ENCODE results near the gene CIZ1. TPM values are rescaled to one million over a fixed set of nuclear protein-coding genes. Genes with fewer than 3 reads are reported as not detected.

The CIZ1 gene
- 34.8 and 47.4 TPM in 2 replicates for total RNA-seq

GRCh38 chr9:128191406-128192046, at the start of gene CIZ1:
TSS of gene CIZ1 (minus strand) at chr9:128191572. CDS start at chr9:128190857, 715 bp downstream.

GRCh38 chr9:128203024-128203706, 11.8 kb upstream of the CIZ1 start, which contains the start of gene DNM1:
TSS of gene DNM1 (plus strand) at chr9:128203379. CDS start at chr9:128203471, 92 bp downstream.

GRCh38 chr9:128159784-128160602, 31.4 kb downstream of the CIZ1 start, which contains the start of gene BBLN:
TSS of gene BBLN (plus strand) at chr9:128160265. CDS start at chr9:128160408, 143 bp downstream.

GRCh38 chr9:128149001-128149701, 42.2 kb downstream of the CIZ1 start, which contains the start of gene LCN2:
TSS of gene LCN2 (plus strand) at chr9:128149453. CDS start at chr9:128149526, 73 bp downstream.

GRCh38 chr9:128127568-128127989, 63.8 kb downstream of the CIZ1 start, which contains the start of gene PTGES2:
TSS of gene PTGES2 (minus strand) at chr9:128127729. CDS start at chr9:128127717, 12 bp downstream.

Other genes with a start within 250 kb of the CIZ1 start
- gene EEIG1, start 210.6 kb downstream of the CIZ1 start, total RNA-seq = 4.1 and 8.6 TPM in 2 replicates
- 8.2 and 10.0 TPM in 2 replicates for gene NAIF1, start 124.3 kb downstream of the CIZ1 start, total RNA-seq
- gene SLC25A25, start 123.3 kb downstream of the CIZ1 start, total RNA-seq = 10.8 and 12.4 TPM in 2 replicates
- gene PTGES2, start 63.8 kb downstream of the CIZ1 start, total RNA-seq = 103 and 109 TPM in 2 replicates
- gene LCN2, start 42.1 kb downstream of the CIZ1 start, total RNA-seq = 24.7 and 33.4 TPM in 2 replicates
- 251 and 413 TPM in 2 replicates for gene BBLN, start 31.3 kb downstream of the CIZ1 start, total RNA-seq
- 0.65 and 1.5 TPM in 2 replicates for gene DNM1, start 11.8 kb upstream of the CIZ1 start, total RNA-seq
- gene GOLGA2, start 84.4 kb upstream of the CIZ1 start, total RNA-seq = 56.6 and 64.2 TPM in 2 replicates
- 17.0 and 39.1 TPM in 2 replicates for gene SWI5, start 84.7 kb upstream of the CIZ1 start, total RNA-seq
- 11.7 and 20.5 TPM in 2 replicates for gene TRUB2, start 130.9 kb upstream of the CIZ1 start, total RNA-seq
- gene COQ4, start 131.3 kb upstream of the CIZ1 start, total RNA-seq = 35.4 and 44.9 TPM in 2 replicates
- gene SLC27A4, start 149.0 kb upstream of the CIZ1 start, total RNA-seq = 40.7 and 48.2 TPM in 2 replicates
- gene URM1, start 179.8 kb upstream of the CIZ1 start, total RNA-seq = 24.1 and 29.1 TPM in 2 replicates
- gene CERCAM, start 229.3 kb upstream of the CIZ1 start, total RNA-seq = 57.5 and 64.2 TPM in 2 replicates

Measured in airway epithelial cell (primary cell).